Astrocyte of the hippocampus (primary cell): ENCODE results near the gene GPC2.
"Not testable (repeated sequence)": the region's sequence is repeated elsewhere in the genome, so short reads cannot be mapped to it uniquely, and the experiment has no call there.

Source experiments
- DNase-seq: peaks from one replicate; pipeline ENCODE4 v3.0.0; 2011; ENCODE audit warnings: low read depth, low spot score

The GPC2 gene

GRCh38 chr7:100152937-100153666 lies 24.1 kb downstream of the GPC2 start:
- DNase-seq: no peak

DNA sequence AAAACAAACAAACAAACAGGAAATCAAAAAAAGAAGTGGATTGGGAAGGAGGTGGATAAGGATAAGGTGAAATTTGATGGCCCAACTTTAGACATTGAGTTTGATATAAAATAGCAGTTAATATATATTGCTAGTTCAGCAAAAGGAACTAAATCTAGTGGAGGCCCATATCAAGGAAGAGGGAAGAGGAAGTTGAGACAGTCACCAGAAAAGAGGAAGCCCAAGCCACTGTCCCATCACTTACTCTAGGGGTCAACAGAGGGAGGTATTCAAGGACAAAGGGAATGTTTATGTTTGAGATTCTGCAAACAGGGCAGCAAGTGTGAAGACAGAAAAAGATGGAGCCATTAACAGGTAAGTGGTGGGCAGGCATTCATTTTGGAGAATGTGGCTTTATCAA lies 24.8 kb downstream of the GPC2 start:
- no peak for DNase-seq

DNA sequence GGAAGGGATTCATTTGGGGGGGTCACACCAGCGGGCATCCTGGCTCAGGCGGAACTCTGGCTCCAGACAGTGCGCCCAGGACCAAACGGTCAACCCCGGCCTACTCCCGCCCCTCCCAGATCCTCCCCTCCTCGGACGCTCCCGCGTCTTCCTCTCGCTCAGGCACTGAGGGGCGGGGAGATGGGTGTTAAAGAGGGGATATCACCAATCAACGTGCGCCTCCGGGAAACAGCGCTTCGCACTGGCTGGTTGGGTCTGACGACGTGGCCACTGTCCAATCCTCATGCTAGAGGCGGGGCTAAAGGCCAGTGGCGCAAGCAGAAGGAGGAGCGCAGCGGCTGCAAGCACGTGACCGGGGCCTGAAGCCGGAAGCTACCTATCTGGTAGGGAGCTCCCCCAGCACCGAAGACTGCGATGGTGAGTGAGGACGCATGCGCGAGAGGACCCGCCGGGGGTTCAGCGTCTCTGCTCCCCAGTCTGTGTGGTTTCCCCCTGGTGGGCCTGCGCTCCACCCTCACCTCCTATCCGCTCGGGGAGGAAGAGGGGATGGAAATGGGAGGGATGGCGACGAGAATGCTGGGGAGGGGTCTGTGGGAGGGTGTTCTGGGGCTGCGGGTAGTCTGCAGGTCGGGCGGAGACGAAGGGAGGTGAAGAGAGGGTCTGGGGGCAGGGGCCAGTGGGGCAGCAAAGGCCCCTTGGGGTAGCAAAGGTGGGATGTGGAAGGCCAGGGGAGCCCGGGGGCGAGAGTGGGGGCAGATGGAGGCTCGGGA lies 28.4 kb downstream of the GPC2 start, which contains the start of gene LAMTOR4:
LAMTOR4 (plus strand) TSS at position 360 of the 770 bp plus-strand sequence; CDS start at position 415, 55 bp downstream.
- peak; percentile 100 for DNase-seq

GRCh38 chr7:100148225-100148558 lies 29.0 kb downstream of the GPC2 start:
- DNase-seq: no peak

DNA sequence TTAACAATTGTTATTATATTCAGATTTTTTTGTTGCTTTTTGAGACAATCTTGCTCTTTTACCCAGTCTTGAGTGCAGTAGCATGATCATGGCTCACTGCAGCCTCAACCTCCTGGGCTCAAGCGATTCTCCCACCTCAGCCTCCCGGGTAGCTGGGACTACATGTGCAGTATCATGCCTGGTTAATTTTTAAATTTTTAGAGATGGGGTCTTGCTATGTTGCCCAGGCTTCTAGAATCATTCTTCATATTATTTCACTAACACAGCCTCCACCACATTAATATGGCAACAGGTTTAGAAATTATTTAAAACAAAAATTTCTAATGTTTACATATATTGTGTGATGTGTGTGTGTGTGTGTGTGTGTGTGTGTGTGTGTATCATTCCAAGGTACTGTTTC lies 29.9 kb downstream of the GPC2 start:
- no peak for DNase-seq

DNA sequence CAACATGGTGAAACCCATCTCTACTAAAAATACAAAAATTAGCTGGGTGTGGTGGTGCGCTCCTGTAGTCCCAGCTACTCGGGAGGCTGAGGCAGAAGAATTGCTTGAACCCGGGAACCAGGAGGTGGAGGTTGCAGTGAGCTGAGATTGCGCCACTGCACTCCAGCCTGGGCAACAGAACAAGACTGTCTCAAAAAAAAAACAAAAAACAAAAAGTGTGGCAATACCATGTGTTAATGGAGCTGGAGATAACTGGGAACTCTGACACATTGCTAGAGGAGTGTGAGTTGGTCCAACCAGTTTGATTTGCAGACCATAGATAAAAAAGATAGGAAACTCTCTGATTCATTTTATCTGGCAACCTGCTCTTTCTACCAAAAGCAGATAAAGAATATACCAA lies 30.8 kb downstream of the GPC2 start:
- not testable (repeated sequence) for DNase-seq

DNA sequence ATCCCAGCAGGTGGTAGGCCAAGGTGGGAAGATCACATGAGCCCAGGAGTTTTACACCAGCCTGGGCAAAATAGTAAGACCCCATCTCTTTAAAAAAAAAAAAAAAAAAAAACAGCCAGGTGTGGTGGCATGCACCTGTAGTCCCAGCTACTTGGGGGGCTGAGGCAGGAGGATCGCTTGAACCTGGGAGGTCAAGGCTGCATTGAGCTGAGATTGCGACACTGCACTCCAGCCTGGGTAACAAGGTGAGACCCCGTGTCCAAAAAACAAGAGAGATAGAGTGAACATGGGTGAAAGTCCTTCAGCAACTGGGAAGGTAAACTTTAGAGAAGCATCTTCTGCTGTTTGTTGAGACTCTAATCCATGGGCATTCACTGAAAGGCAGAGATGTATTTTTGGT lies 34.7 kb downstream of the GPC2 start:
- DNase-seq: no peak

- no peak for DNase-seq
Measured at GRCh38 chr7:100141555-100141949, 35.6 kb downstream of the GPC2 start.

GRCh38 chr7:100137851-100138760 lies 39.1 kb downstream of the GPC2 start:
- no peak for DNase-seq

- DNase-seq: peak; percentile 80
Measured at GRCh38 chr7:100132697-100133151, 44.5 kb downstream of the GPC2 start.

DNA sequence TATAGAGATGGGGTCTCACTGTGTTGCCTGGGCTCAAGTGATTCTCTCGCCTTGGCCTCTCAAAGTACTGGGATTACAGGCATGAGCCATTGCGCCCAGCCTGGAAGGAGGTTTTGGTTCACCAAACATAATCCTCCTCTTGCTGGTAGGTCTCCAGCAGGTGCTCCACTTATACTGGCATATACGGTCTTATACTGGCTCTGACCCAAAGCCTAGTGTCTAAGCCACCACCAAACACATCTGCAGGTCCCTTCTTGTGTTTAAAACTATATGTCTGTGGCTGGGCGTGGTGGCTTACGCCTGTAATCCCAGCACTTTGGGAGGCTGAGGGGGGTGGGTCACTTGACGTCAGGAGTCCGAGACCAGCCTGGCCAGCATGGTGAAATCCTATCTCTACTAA lies 45.1 kb downstream of the GPC2 start:
- DNase-seq: no peak

GRCh38 chr7:100130608-100131453 lies 46.4 kb downstream of the GPC2 start:
- DNase-seq: peak; percentile 84

GRCh38 chr7:100130220-100130607 lies 47.0 kb downstream of the GPC2 start:
- not testable (repeated sequence) for DNase-seq

- no peak for DNase-seq
Measured at GRCh38 chr7:100128637-100128963, 48.6 kb downstream of the GPC2 start.

- peak; percentile 44 for DNase-seq
Measured at GRCh38 chr7:100127866-100128636, 49.1 kb downstream of the GPC2 start.

DNA sequence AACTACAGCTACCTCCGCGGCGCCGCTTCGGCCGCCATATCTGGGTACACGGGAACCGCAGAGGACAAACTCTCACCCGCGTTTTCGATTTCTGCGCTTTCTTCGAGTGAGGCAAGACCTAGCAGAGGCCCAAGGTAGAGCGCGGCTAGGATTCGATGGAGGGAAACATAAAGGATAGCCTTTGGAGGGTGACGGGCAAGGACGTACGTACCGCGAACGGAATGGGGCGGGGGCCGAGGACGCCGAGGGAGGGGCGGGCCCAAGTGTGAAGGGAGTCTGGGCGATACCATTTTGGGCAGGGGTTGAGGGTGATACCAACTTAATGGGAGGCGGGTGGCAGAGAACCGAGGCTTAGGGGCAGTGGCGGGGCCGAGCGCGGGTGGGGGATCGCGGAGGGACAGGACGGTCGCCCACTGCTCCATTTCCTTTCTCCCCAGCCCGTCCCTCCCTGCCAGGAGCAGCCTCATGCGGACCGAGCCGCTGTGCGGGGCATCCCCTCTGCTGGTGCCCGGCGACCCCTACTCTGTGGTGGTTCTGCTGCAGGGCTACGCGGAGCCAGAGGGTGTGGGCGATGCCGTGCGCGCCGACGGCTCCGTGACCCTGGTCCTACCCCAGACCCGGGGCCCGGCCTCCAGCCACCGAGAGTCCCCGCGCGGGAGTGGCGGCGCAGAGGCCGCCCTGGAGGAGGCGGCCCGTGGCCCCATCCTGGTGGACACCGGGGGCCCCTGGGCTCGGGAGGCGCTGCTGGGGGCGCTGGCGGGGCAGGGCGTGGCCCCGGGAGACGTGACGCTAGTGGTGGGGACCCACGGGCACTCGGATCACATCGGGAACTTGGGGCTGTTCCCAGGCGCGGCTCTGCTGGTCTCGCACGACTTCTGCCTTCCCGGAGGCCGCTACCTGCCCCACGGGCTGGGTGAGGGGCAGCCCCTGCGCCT lies 50.0 kb downstream of the GPC2 start, which contains the start of gene MBLAC1:
MBLAC1 (plus strand) TSS at position 37 of the 935 bp plus-strand sequence; CDS start at position 466, 429 bp downstream.
- peak; percentile 96 for DNase-seq

DNA sequence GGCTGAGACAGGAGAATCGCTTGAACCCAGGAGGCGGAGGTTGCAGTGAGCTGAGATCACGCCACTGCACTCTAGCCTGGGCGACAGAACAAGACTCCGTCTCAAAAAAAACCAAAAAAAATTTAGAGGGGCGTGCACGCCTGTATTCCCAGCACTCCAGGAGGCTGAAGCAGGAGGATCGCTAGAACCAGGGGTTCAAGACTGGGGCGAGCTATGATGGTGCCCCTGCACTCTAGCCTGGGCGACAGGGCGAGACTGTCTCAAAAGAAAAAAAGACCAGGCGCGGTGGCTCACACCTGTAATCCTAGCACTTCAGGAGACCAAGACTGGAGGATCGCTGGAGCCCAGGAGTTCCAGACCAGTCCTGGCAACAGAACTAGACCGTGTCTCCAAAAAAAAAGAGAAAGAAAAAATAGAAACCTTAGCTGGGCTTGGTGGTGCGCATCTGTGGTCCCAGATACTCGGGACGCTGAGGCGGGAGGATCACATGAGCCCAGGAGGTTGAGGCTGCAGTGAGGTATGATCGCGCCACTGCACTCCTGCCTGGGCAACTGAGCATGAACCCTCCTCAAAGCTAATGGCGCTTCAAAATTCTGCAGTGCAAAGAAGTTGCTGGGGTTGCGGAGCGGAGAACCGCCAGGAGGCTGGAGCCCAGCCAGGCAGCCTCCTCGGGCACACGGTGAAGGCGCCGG lies 50.8 kb downstream of the GPC2 start:
- no peak for DNase-seq
